Endothelial cell of umbilical vein (primary cell): ENCODE data around the gene CLDN22. TPM values are rescaled to one million over a fixed set of nuclear protein-coding genes. Genes with fewer than 3 reads are reported as not detected.

Source experiments
- BruUV-seq: library from RNA; stranded (reverse); fragments of 400-500 nt; replicated peaks from 2 replicates; lab custom pipeline; 2021; lab: Mats Ljungman, UMichigan
- CTCF ChIA-PET: fragments of 300-600, 350-600 bp; sonication (Branson Sonifier 250); formaldehyde crosslinking; loops from one replicate; lab custom pipeline; 2021; ENCODE audit warnings: antibody characterized with exemption, inconsistent platforms; lab: Charles Lee
- POLR2A ChIA-PET: fragments of 300-600, 350-600 bp; sonication (Branson Sonifier 250); formaldehyde crosslinking; loops from one replicate; lab custom pipeline; 2021; ENCODE audit warnings: antibody characterized with exemption, inconsistent platforms; lab: Charles Lee
- DNase-seq: peaks from one replicate; pipeline ENCODE4 v3.0.0-alpha.2; 2011; ENCODE audit warnings: low read depth, low spot score
- FAIRE-seq: peaks from 2 replicates; lab custom pipeline; 2011; peaks lifted over from hg19 to GRCh38; lab: Jason Lieb, UNC
- H2AFZ ChIP-seq: 2 replicates; pipeline ENCODE4 v1.6.0; 2012; ENCODE audit warnings: low read depth, low read length, control low read depth, inconsistent platforms
- H3K27ac ChIP-seq: 2 replicates; pipeline ENCODE4 v1.5.1; 2011; ENCODE audit warnings: low read depth, mild to moderate bottlenecking, control low read depth, low read length, moderate library complexity; ENCODE audit not compliant: insufficient read depth
- H3K27me3 ChIP-seq, 2 experiments: 2 replicates each; pipeline versions ENCODE4 v1.6.0 to v1.6.1; 2011; ENCODE audit warnings: low read length in 2 of 2, mixed read lengths in 1 of 2; ENCODE audit not compliant: control insufficient read depth in 2 of 2, insufficient read depth in 2 of 2
- H3K36me3 ChIP-seq, 2 experiments: 2 replicates in 1 of 2; 3 replicates in 1 of 2; pipeline ENCODE4 v1.5.1; 2011; ENCODE audit warnings: low read length in 2 of 2, mild to moderate bottlenecking in 1 of 2, moderate library complexity in 1 of 2; ENCODE audit not compliant: control insufficient read depth in 2 of 2, insufficient read depth in 2 of 2; ENCODE audit errors: extremely low read depth in 1 of 2
- H3K4me1 ChIP-seq: 3 replicates; pipeline ENCODE4 v1.5.1; 2011; ENCODE audit warnings: mild to moderate bottlenecking, low read length; ENCODE audit not compliant: control insufficient read depth, insufficient read depth; ENCODE audit errors: extremely low read depth
- H3K4me2 ChIP-seq: 2 replicates; pipeline ENCODE4 v1.6.1; 2011; ENCODE audit warnings: low read length, control low read depth, mixed read lengths; ENCODE audit not compliant: insufficient read depth
- H3K4me3 ChIP-seq, 3 experiments: fragments of 200-600 bp in 1 of 3; sonication (generic), shearing (Covaris generic) in 1 of 3; replicated peaks in 1 of 3; 2 replicates each; pipeline ENCODE4 v1.5.1; 2011 to 2016; ENCODE audit warnings: control low read depth in 3 of 3, low read length in 3 of 3, mild to moderate bottlenecking in 2 of 3, inconsistent platforms in 1 of 3, low read depth in 1 of 3, moderate library complexity in 1 of 3; ENCODE audit not compliant: insufficient read depth in 1 of 3
- H3K79me2 ChIP-seq: 2 replicates; pipeline ENCODE4 v1.6.0; 2012; ENCODE audit warnings: low read length, inconsistent platforms; ENCODE audit not compliant: control insufficient read depth, insufficient read depth
- H3K9ac ChIP-seq: replicated peaks from 2 replicates; pipeline ENCODE3; 2011; ENCODE audit warnings: low read length, control low read depth; ENCODE audit not compliant: insufficient read depth; ENCODE audit errors: extremely low read depth
- H3K9me1 ChIP-seq: replicated peaks from 3 replicates; pipeline ENCODE4 v1.6.0; 2011; ENCODE audit warnings: mild to moderate bottlenecking, low read length; ENCODE audit not compliant: control insufficient read depth, insufficient read depth; ENCODE audit errors: extremely low read depth
- H3K9me3 ChIP-seq: replicated peaks from 2 replicates; pipeline ENCODE4 v1.5.1; 2012; ENCODE audit warnings: low read length, inconsistent platforms; ENCODE audit not compliant: control insufficient read depth, insufficient read depth
- H4K20me1 ChIP-seq: replicated peaks from 2 replicates; pipeline ENCODE3; 2011; ENCODE audit warnings: mild to moderate bottlenecking, low read length; ENCODE audit not compliant: control insufficient read depth, insufficient read depth; ENCODE audit errors: extremely low read depth
- EZH2 ChIP-seq: IDR thresholded peaks from 2 replicates; pipeline ENCODE4 v1.6.1; 2012; ENCODE audit warnings: borderline replicate concordance, low read depth, mild to moderate bottlenecking, moderate library complexity, low read length, inconsistent platforms; ENCODE audit not compliant: severe bottlenecking
- FOS ChIP-seq: IDR thresholded peaks from 2 replicates; pipeline ENCODE4 v1.6.1; 2011; ENCODE audit warnings: mild to moderate bottlenecking, low read length, moderate library complexity, borderline replicate concordance; ENCODE audit not compliant: insufficient read depth
- GATA2 ChIP-seq: IDR thresholded peaks from 2 replicates; pipeline ENCODE4 v1.7.0; 2011; ENCODE audit warnings: low read depth, mild to moderate bottlenecking, moderate library complexity, mixed read lengths, low read length; ENCODE audit not compliant: insufficient read length, insufficient read depth
- JUN ChIP-seq: IDR thresholded peaks from 2 replicates; pipeline ENCODE4 v1.6.1; 2011; ENCODE audit warnings: borderline replicate concordance, low read depth; ENCODE audit not compliant: insufficient read length, insufficient read depth
- MYC ChIP-seq: IDR thresholded peaks from one replicate; pipeline ENCODE4 v1.6.1; 2011; ENCODE audit warnings: mild to moderate bottlenecking, low read depth, low read length
- POLR2A ChIP-seq: IDR thresholded peaks from 2 replicates; pipeline ENCODE4 v1.6.1; 2012; ENCODE audit warnings: low read depth, mild to moderate bottlenecking, control low read depth, low read length
- POLR2AphosphoS5 ChIP-seq: IDR thresholded peaks from 2 replicates; pipeline ENCODE4 v1.6.1; 2012; ENCODE audit warnings: low read depth, mild to moderate bottlenecking, control low read depth, low read length, moderate library complexity; ENCODE audit not compliant: insufficient read depth
- dilution Hi-C: fragments of 300-500 bp; cut with MboI; formaldehyde crosslinking; loops from one replicate; pipeline ENCODE4 v1.15.0; 2019; ENCODE audit warnings: low sequenced_read_pairs; ENCODE audit not compliant: extremely low pct_ligation_motif_present
- intact Hi-C: fragments of 100-400 bp; cut with micrococcal nuclease; formaldehyde crosslinking; loops from one replicate; pipeline ENCODE4 v1.10.0; 2022
- polyA plus RNA-seq, 4 experiments: library from polyadenylated mRNA; depleted of rRNA in 3 of 4; stranded (reverse) in 3 of 4; unstranded in 1 of 4; fragments of >200 nt; gene quantifications; 2 replicates each; pipeline versions ENCODE4 v1.2.1 to v1.2.3, GENCODE V29; 2011 to 2012; ENCODE audit warnings: missing spikeins in 1 of 4
- total RNA-seq: library from RNA; stranded (reverse); gene quantifications from 2 replicates; pipeline ENCODE4 v1.2.3, GENCODE V29; 2021
- TF ChIP-seq, protein P1 (sequence below): IDR thresholded peaks from 2 replicates; pipeline ENCODE4 v1.6.1; 2011; ENCODE audit not compliant: insufficient read depth, insufficient read length
- TF ChIP-seq, protein P2 (sequence below), 2 donors: IDR thresholded peaks; 1 replicate in 1 of 2; 2 replicates in 1 of 2; pipeline ENCODE4 v1.5.1; 2011; ENCODE audit warnings: low read length in 2 of 2, mild to moderate bottlenecking in 2 of 2, moderate library complexity in 2 of 2, control low read depth in 1 of 2, inconsistent platforms in 1 of 2, low read depth in 1 of 2; ENCODE audit not compliant: insufficient read depth in 1 of 2; ENCODE audit errors: extremely low read depth in 1 of 2

CLDN22 gene
- total and polyA plus RNA-seq, 2 donors (not counting 3 experiments of a cell fraction or from before 2014, with no cell fraction given): not detected

DNA sequence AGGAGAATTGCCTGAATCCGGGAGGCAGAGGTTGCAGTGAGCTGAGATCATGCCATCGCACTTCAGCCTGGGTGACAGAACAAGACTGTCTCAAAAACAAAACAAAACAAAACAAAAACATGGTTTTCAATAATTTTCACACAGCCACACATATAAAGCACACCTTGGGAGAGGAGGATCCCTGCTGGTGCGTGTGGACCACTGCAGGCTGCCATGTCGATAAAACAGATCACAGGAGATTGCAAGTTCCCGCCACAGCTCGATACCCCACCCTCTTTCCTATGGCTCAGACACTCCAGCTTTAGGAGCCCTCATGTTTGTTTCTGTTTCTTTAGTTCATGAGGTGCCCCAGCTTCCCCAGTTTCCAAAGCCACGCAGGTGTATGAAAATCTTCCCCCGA, 33.5 kb upstream of the CLDN22 start:
- H4K20me1 ChIP-seq: no peaks in the 10 kb centered on the region
- no peaks in the 10 kb centered on the region for H3K79me2 ChIP-seq
- H3K36me3 ChIP-seq: no peaks in the 10 kb centered on the region
- ChIA-PET POLR2A (no interaction called here), CTCF (no interaction called here)
- peaks cover 20% of the 10 kb centered on the region for H3K4me1 ChIP-seq
- peaks cover 0 to 2% of the 10 kb centered on the region in 2 experiments for H3K27me3 ChIP-seq
- DNase-seq (no peak), FAIRE-seq (no peak)
- no peaks in the 10 kb centered on the region for H3K9me1 ChIP-seq
- BruUV-seq: no TSS peak
- dilution Hi-C loops: no loop called here
- H3K9ac ChIP-seq: no peak overlapping the region
- H3K27ac ChIP-seq: no peak overlapping the region
- TF ChIP-seq POLR2AphosphoS5 (no peak), JUN (no peak), EZH2 (no peak), FOS (no peak), MYC (no peak), POLR2A (no peak), GATA2 (no peak)
- TF ChIP-seq, protein P1, sequence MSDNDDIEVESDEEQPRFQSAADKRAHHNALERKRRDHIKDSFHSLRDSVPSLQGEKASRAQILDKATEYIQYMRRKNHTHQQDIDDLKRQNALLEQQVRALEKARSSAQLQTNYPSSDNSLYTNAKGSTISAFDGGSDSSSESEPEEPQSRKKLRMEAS: no peak
- TF ChIP-seq, protein P2, sequence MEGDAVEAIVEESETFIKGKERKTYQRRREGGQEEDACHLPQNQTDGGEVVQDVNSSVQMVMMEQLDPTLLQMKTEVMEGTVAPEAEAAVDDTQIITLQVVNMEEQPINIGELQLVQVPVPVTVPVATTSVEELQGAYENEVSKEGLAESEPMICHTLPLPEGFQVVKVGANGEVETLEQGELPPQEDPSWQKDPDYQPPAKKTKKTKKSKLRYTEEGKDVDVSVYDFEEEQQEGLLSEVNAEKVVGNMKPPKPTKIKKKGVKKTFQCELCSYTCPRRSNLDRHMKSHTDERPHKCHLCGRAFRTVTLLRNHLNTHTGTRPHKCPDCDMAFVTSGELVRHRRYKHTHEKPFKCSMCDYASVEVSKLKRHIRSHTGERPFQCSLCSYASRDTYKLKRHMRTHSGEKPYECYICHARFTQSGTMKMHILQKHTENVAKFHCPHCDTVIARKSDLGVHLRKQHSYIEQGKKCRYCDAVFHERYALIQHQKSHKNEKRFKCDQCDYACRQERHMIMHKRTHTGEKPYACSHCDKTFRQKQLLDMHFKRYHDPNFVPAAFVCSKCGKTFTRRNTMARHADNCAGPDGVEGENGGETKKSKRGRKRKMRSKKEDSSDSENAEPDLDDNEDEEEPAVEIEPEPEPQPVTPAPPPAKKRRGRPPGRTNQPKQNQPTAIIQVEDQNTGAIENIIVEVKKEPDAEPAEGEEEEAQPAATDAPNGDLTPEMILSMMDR (IDR thresholded peaks at IDR 0.05; ENCODE audit: extremely low read depth in 1 of 2, insufficient read depth in 1 of 2, low read depth in 1 of 2, low read length in 2 of 2): no peak
- no peak overlapping the region for H3K4me3 ChIP-seq
- no peaks in the 10 kb centered on the region for H3K9me3 ChIP-seq
- no peak overlapping the region for H2AFZ ChIP-seq
- intact Hi-C loops: no loop called here
- H3K4me2 ChIP-seq: no peak overlapping the region
